ENCODE measurements around the gene CDH4.

The CDH4 gene

GRCh38 chr20:61954276-61955021 is 702.4 kb downstream of the CDH4 start:
- Histone ChIP-seq H3K27ac (ENCODE audit: low read depth, low read length) (no peak overlapping the region), H2AFZ (ENCODE audit: low read depth, low read length, severe bottlenecking) (no peak overlapping the region), H3K27me3 (ENCODE audit: low read length) (no peaks in the 10 kb centered on the region), H3K9me2 (replicated peaks; ENCODE audit: insufficient read depth, low read length) (no peaks in the 10 kb centered on the region), H3K9me3 (ENCODE audit: insufficient read depth, low read length) (no peaks in the 10 kb centered on the region), H3K36me3 (ENCODE audit: low read length) (no peaks in the 10 kb centered on the region), H3K9ac (ENCODE audit: low read length) (no peak overlapping the region), H3K4me3 (ENCODE audit: insufficient read depth, low read length, poor library complexity, severe bottlenecking) (no peak overlapping the region), H3F3A (ENCODE audit: insufficient read depth) (no peaks in the 10 kb centered on the region), H3K4me2 (ENCODE audit: low read depth, low read length, poor library complexity, severe bottlenecking) (no peak overlapping the region), H4K20me1 (ENCODE audit: low read depth, low read length) (no peaks in the 10 kb centered on the region), H3K79me2 (ENCODE audit: insufficient read depth, low read length) (no peaks in the 10 kb centered on the region)
- TF ChIP-seq, protein P1, sequence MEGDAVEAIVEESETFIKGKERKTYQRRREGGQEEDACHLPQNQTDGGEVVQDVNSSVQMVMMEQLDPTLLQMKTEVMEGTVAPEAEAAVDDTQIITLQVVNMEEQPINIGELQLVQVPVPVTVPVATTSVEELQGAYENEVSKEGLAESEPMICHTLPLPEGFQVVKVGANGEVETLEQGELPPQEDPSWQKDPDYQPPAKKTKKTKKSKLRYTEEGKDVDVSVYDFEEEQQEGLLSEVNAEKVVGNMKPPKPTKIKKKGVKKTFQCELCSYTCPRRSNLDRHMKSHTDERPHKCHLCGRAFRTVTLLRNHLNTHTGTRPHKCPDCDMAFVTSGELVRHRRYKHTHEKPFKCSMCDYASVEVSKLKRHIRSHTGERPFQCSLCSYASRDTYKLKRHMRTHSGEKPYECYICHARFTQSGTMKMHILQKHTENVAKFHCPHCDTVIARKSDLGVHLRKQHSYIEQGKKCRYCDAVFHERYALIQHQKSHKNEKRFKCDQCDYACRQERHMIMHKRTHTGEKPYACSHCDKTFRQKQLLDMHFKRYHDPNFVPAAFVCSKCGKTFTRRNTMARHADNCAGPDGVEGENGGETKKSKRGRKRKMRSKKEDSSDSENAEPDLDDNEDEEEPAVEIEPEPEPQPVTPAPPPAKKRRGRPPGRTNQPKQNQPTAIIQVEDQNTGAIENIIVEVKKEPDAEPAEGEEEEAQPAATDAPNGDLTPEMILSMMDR (IDR thresholded peaks at IDR 0.05; ENCODE audit: insufficient read depth, low read length, poor library complexity, severe bottlenecking) = no peak
- TF ChIP-seq EZH2phosphoT487 (conservative IDR thresholded peaks at IDR 0.05; ENCODE audit: low read length) = no peak

GRCh38 chr20:61955668-61956395 is 703.8 kb downstream of the CDH4 start:
- Histone ChIP-seq H3K27ac (ENCODE audit: low read depth, low read length) (no peak overlapping the region), H3K9ac (ENCODE audit: low read length) (no peak overlapping the region), H3K36me3 (ENCODE audit: low read length) (no peaks in the 10 kb centered on the region), H3K9me2 (replicated peaks; ENCODE audit: insufficient read depth, low read length) (no peaks in the 10 kb centered on the region), H3K79me2 (ENCODE audit: insufficient read depth, low read length) (no peaks in the 10 kb centered on the region), H3K4me2 (ENCODE audit: low read depth, low read length, poor library complexity, severe bottlenecking) (no peak overlapping the region), H3K27me3 (ENCODE audit: low read length) (no peaks in the 10 kb centered on the region), H3K4me3 (ENCODE audit: insufficient read depth, low read length, poor library complexity, severe bottlenecking) (no peak overlapping the region), H3F3A (ENCODE audit: insufficient read depth) (no peaks in the 10 kb centered on the region), H3K9me3 (ENCODE audit: insufficient read depth, low read length) (no peaks in the 10 kb centered on the region), H2AFZ (ENCODE audit: low read depth, low read length, severe bottlenecking) (no peak overlapping the region), H4K20me1 (ENCODE audit: low read depth, low read length) (no peaks in the 10 kb centered on the region)
- TF ChIP-seq, protein P1 (IDR thresholded peaks at IDR 0.05; ENCODE audit: insufficient read depth, low read length, poor library complexity, severe bottlenecking) = no peak

DNA sequence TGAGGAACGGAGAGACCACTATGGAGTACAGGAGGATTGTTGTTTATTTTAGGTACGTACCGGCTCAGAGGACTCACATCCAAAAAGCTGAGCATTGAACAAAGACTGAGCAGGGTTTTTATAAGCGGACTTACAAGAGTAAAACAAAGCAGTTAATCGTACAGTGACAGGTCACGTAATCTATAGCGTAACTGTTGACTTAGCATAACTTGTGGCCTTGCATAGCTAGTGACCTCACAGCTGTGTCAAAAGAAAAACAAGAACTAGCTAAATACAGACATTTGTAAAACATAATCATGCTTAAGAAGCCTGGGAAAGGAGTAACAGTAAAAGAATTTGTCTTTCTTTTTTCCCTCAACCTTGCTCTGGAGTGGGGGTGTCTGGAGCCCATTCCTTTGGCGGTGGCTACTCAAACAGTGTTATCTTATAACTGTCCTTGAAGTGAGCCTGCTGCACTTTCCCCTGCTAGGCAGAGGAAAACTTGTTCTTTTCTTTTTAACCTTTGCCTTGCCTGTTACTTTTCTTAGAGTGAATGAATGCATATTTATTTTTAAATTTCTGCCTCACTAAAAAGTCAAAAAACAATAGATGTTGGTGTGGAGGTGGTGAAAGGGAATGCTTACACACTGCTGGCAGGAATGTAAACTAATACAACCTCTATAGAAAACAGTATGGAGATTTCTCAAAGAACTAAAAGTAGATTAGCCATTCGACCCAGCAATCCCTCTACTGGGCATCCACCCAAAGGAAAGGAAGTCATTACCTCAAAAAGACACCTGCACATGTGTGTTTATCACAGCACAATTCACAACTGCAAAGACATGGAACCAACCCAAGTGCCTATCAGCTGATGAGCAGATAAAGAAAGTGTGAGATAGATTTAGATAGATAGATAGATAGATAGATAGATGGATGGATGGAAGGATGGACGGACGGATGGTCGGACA is 704.6 kb downstream of the CDH4 start:
- Histone ChIP-seq H4K20me1 (ENCODE audit: low read depth, low read length) (no peaks in the 10 kb centered on the region), H3K9me2 (replicated peaks; ENCODE audit: insufficient read depth, low read length) (no peaks in the 10 kb centered on the region), H3K27ac (ENCODE audit: low read depth, low read length) (no peak overlapping the region), H3K79me2 (ENCODE audit: insufficient read depth, low read length) (no peaks in the 10 kb centered on the region), H3K27me3 (ENCODE audit: low read length) (no peaks in the 10 kb centered on the region), H3F3A (ENCODE audit: insufficient read depth) (no peaks in the 10 kb centered on the region), H3K4me3 (ENCODE audit: insufficient read depth, low read length, poor library complexity, severe bottlenecking) (no peak overlapping the region), H3K9me3 (ENCODE audit: insufficient read depth, low read length) (no peaks in the 10 kb centered on the region), H3K4me2 (ENCODE audit: low read depth, low read length, poor library complexity, severe bottlenecking) (no peak overlapping the region), H3K36me3 (ENCODE audit: low read length) (no peaks in the 10 kb centered on the region), H2AFZ (ENCODE audit: low read depth, low read length, severe bottlenecking) (no peak overlapping the region), H3K9ac (ENCODE audit: low read length) (no peak overlapping the region)
- TF ChIP-seq EZH2phosphoT487 (conservative IDR thresholded peaks at IDR 0.05; ENCODE audit: low read length) = no peak
- TF ChIP-seq, protein P1 (IDR thresholded peaks at IDR 0.05; ENCODE audit: insufficient read depth, low read length, poor library complexity, severe bottlenecking) = no peak
